C4-2B (cell line): Measurements from ENCODE around the gene KRTAP10-10.

Experiments used
- ZFX ChIP-seq: fragments of 450-650 bp; IDR thresholded peaks from 2 replicates; pipeline ENCODE4 v1.6.1; 2017
- TF ChIP-seq, protein P1 (sequence below): fragments of 450-650 bp; conservative IDR thresholded peaks from 2 replicates; pipeline ENCODE4 v1.5.1; 2017; ENCODE audit warnings: mild to moderate bottlenecking

DNA sequence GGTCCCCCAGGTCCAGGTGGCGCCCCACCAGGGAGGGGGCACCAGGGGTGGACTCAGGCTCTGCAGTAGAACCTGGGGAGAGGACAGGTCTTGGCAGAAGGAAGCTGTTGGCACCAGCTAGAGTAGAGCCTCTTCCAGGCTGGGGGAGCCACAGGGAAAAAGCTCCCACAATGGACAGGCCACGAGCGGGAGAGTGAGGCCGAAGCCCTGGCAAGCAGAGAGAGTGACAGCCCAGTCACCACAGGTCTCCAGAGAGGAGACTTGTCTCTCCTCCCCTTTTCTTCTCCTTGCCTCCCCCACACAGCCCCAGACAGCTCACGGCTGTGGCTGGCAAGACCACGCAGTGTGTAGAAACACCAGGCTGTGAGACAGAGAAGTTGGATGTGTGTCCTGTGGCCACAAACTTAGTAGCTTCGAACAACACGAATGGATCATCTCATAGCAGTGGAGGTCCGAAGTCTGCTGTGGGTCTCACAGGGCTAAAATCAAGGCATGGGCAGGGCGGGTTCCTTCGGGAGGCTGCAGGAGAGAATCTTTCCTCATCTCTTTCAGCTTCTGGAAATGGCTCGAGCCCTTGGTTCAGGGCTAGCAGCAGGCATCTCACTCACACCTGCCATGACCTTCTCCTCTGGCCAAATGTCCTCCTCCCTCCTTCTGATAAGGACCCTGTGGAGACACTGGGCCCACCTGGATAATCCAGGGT, 14.0 kb downstream of the KRTAP10-10 start:
- TF ChIP-seq, protein P1, sequence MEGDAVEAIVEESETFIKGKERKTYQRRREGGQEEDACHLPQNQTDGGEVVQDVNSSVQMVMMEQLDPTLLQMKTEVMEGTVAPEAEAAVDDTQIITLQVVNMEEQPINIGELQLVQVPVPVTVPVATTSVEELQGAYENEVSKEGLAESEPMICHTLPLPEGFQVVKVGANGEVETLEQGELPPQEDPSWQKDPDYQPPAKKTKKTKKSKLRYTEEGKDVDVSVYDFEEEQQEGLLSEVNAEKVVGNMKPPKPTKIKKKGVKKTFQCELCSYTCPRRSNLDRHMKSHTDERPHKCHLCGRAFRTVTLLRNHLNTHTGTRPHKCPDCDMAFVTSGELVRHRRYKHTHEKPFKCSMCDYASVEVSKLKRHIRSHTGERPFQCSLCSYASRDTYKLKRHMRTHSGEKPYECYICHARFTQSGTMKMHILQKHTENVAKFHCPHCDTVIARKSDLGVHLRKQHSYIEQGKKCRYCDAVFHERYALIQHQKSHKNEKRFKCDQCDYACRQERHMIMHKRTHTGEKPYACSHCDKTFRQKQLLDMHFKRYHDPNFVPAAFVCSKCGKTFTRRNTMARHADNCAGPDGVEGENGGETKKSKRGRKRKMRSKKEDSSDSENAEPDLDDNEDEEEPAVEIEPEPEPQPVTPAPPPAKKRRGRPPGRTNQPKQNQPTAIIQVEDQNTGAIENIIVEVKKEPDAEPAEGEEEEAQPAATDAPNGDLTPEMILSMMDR, result no peak
- TF ChIP-seq ZFX, result no peak
